Endothelial cell (in vitro differentiated cells): Measurements from ENCODE around the gene CUBN. TPM values are rescaled to one million over a fixed set of nuclear protein-coding genes. Genes with fewer than 3 reads are reported as not detected.

Experiments used
- DNase-seq: peaks from one replicate; pipeline ENCODE4 v3.0.0; 2021; ENCODE audit warnings: low spot score
- H3K27ac Mint-ChIP-seq: one replicate; pipeline ENCODE4 v1.8.0; 2021; ENCODE audit warnings: mixed read lengths, inconsistent platforms; ENCODE audit not compliant: unreplicated experiment
- H3K27me3 Mint-ChIP-seq: one replicate; pipeline ENCODE4 v1.8.0; 2021; ENCODE audit warnings: mild to moderate bottlenecking, moderate library complexity, mixed read lengths, inconsistent platforms; ENCODE audit not compliant: unreplicated experiment
- H3K36me3 Mint-ChIP-seq: one replicate; pipeline ENCODE4 v1.8.0; 2021; ENCODE audit warnings: mild to moderate bottlenecking, low read depth, mixed read lengths, inconsistent platforms; ENCODE audit not compliant: unreplicated experiment
- H3K4me1 Mint-ChIP-seq: one replicate; pipeline ENCODE4 v1.8.0; 2021; ENCODE audit warnings: mild to moderate bottlenecking, mixed read lengths, inconsistent platforms; ENCODE audit not compliant: unreplicated experiment
- H3K4me3 Mint-ChIP-seq: one replicate; pipeline ENCODE4 v1.8.0; 2021; ENCODE audit warnings: mild to moderate bottlenecking, mixed read lengths, inconsistent platforms; ENCODE audit not compliant: unreplicated experiment
- H3K9me3 Mint-ChIP-seq: one replicate; pipeline ENCODE4 v1.8.0; 2021; ENCODE audit warnings: mixed read lengths, inconsistent platforms; ENCODE audit not compliant: unreplicated experiment
- CTCF ChIP-seq: fragments of 200-600 bp; sonication (generic); IDR thresholded peaks from one replicate; pipeline ENCODE4 v1.5.0; 2021; ENCODE audit warnings: antibody characterized with exemption; ENCODE audit not compliant: unreplicated experiment
- total RNA-seq: library from RNA; stranded (reverse); fragmentation: NEBNext Ultra II Directional; extraction: Animal tissue kit (Norgen Biotek cat#: 25700); gene quantifications from one replicate; pipeline ENCODE4 v1.2.1, GENCODE V29; 2021; ENCODE audit not compliant: unreplicated experiment

CUBN gene
- total RNA-seq, 1 donor from 2014 or later, result 8.8 TPM

GRCh38 chr10:17175551-17175950, 45.9 kb upstream of the CUBN start:
- Mint-ChIP-seq H3K27ac (no peak overlapping the region), H3K9me3 (no peaks in the 10 kb centered on the region), H3K36me3 (no peaks in the 10 kb centered on the region), H3K4me3 (no peak overlapping the region), H3K4me1 (peaks cover 4% of the 10 kb centered on the region), H3K27me3 (no peaks in the 10 kb centered on the region)
- DNase-seq, result no peak
- TF ChIP-seq CTCF, result no peak

- DNase-seq, result no peak
- no peak overlapping the region for H3K27ac Mint-ChIP-seq
- no peaks in the 10 kb centered on the region for H3K9me3 Mint-ChIP-seq
- H3K36me3 Mint-ChIP-seq, result no peaks in the 10 kb centered on the region
- H3K4me3 Mint-ChIP-seq, result no peak overlapping the region
- no peaks in the 10 kb centered on the region for H3K27me3 Mint-ChIP-seq
- peaks cover 4% of the 10 kb centered on the region for H3K4me1 Mint-ChIP-seq
- TF ChIP-seq CTCF, result no peak
These were observed 45.0 kb upstream of the CUBN start for GRCh38 chr10:17174626-17175025.

- no peak overlapping the region for H3K4me3 Mint-ChIP-seq
- TF ChIP-seq CTCF, result no peak
- H3K27me3 Mint-ChIP-seq, result no peaks in the 10 kb centered on the region
- H3K9me3 Mint-ChIP-seq, result no peaks in the 10 kb centered on the region
- DNase-seq, result no peak
- H3K27ac Mint-ChIP-seq, result no peak overlapping the region
- H3K36me3 Mint-ChIP-seq, result peaks cover 6% of the 10 kb centered on the region
- peaks cover 10% of the 10 kb centered on the region for H3K4me1 Mint-ChIP-seq
These were observed 41.6 kb upstream of the CUBN start for GRCh38 chr10:17171141-17171641.

GRCh38 chr10:17169803-17170202, 40.2 kb upstream of the CUBN start:
- Mint-ChIP-seq H3K4me3 (no peak overlapping the region), H3K9me3 (no peaks in the 10 kb centered on the region), H3K36me3 (peaks cover 6% of the 10 kb centered on the region), H3K27me3 (no peaks in the 10 kb centered on the region), H3K4me1 (peaks cover 6% of the 10 kb centered on the region), H3K27ac (no peak overlapping the region)
- DNase-seq, result no peak
- TF ChIP-seq CTCF, result no peak

GRCh38 chr10:17166699-17167098, 37.1 kb upstream of the CUBN start:
- Mint-ChIP-seq H3K36me3 (peaks cover 6% of the 10 kb centered on the region), H3K4me1 (peaks cover 6% of the 10 kb centered on the region), H3K27ac (no peak overlapping the region), H3K27me3 (no peaks in the 10 kb centered on the region), H3K4me3 (no peak overlapping the region), H3K9me3 (no peaks in the 10 kb centered on the region)
- TF ChIP-seq CTCF, result no peak
- DNase-seq, result no peak
